Lung (tissue), 12 donors: ENCODE data around the gene MRPS2. TPM values are rescaled to one million over a fixed set of nuclear protein-coding genes. Genes with fewer than 3 reads are reported as not detected.

Source experiments
- ATAC-seq: fragments of 200-7000 bp; cut with Tn5 transposase; one replicate; pipeline ENCODE4 v1.9.1; 2020; ENCODE audit warnings: moderate number of reproducible peaks; ENCODE audit not compliant: insufficient read depth, low FRiP score
- DNase-seq, 3 donors: peaks; one replicate each; pipeline ENCODE4 v3.0.0-alpha.2; 2013 to 2017
- H3K27ac ChIP-seq, 2 donors: one replicate each; pipeline ENCODE4 v1.5.1; 2013; ENCODE audit warnings: mild to moderate bottlenecking in 2 of 2, moderate library complexity in 2 of 2, control low read depth in 1 of 2, inconsistent platforms in 1 of 2, low read depth in 1 of 2, low read length in 1 of 2
- H3K27me3 ChIP-seq, 3 donors: one replicate each; pipeline ENCODE4 v1.5.1; 2013; ENCODE audit warnings: low read length in 2 of 3; ENCODE audit not compliant: control insufficient read depth in 3 of 3, insufficient read depth in 3 of 3
- H3K36me3 ChIP-seq, 4 donors: one replicate each; pipeline ENCODE4 v1.5.1; 2013; ENCODE audit warnings: low read length in 4 of 4, mild to moderate bottlenecking in 1 of 4, moderate library complexity in 1 of 4; ENCODE audit not compliant: control insufficient read depth in 4 of 4, insufficient read depth in 4 of 4
- H3K4me1 ChIP-seq, 5 donors: one replicate each; pipeline ENCODE4 v1.5.1; 2013; ENCODE audit warnings: low read length in 5 of 5, mild to moderate bottlenecking in 2 of 5, moderate library complexity in 1 of 5; ENCODE audit not compliant: control insufficient read depth in 5 of 5, insufficient read depth in 5 of 5
- H3K4me3 ChIP-seq: one replicate; pipeline ENCODE4 v1.5.1; 2013; ENCODE audit warnings: mild to moderate bottlenecking, control low read depth, moderate library complexity
- H3K9ac ChIP-seq, 2 donors: one replicate each; pipeline ENCODE4 v1.5.1; 2013; ENCODE audit warnings: low read length in 2 of 2, control low read depth in 1 of 2; ENCODE audit not compliant: insufficient read depth in 1 of 2
- H3K9me3 ChIP-seq, 4 donors: one replicate each; pipeline ENCODE4 v1.5.1; 2013; ENCODE audit warnings: low read length in 3 of 4, mild to moderate bottlenecking in 1 of 4, moderate library complexity in 1 of 4; ENCODE audit not compliant: control insufficient read depth in 4 of 4, insufficient read depth in 3 of 4
- CTCF ChIP-seq: IDR thresholded peaks from 2 replicates; pipeline ENCODE4 v1.5.1; 2012; ENCODE audit warnings: mild to moderate bottlenecking; ENCODE audit errors: control extremely low read depth, extremely low read depth
- WGBS, 2 donors: extraction: QIAGEN DNeasy Blood & Tissue Kit; methylation state at CpG; one replicate each; pipeline ENCODE4 v1.1.7; 2013; 5-methylcytosine and 5-hydroxymethylcytosine counted together
- polyA plus RNA-seq, 2 donors: library from polyadenylated mRNA; stranded (reverse); fragments of 200-250 nt; gene quantifications; one replicate each; pipeline ENCODE4 v1.2.1, GENCODE V29; 2013
- total RNA-seq, 2 donors: library from RNA; depleted of rRNA in 1 of 2; stranded (reverse); fragments of >200 nt in 1 of 2; gene quantifications; one replicate each; pipeline ENCODE4 v1.2.1, GENCODE V29; 2014 to 2021
- donor health status: control.
- donor health status: control.
- donor health status: Bipolar disorder and iron deficiency.
- donor health status: healthy.
- donor health status: DM: yes; HTN: yes; CAD: no.

The MRPS2 gene
- total and polyA plus RNA-seq, 4 donors: 18.2 to 42.0 (median 31.8) TPM

GRCh38 chr9:135499326-135500070, 984 bp upstream of the MRPS2 start:
- Histone ChIP-seq H3K4me1 (peaks cover 3 to 21% (median 8%) of the 10 kb centered on the region in 5 donors), H3K4me3 (peak overlapping the region; percentile 90), H3K27me3 (no peaks in the 10 kb centered on the region), H3K36me3 (peaks cover 0 to 26% (median 11%) of the 10 kb centered on the region in 4 donors), H3K9ac (no peak overlapping the region), H3K27ac (peak overlapping the region; percentile 6 to 56), H3K9me3 (no peaks in the 10 kb centered on the region)
- TF ChIP-seq CTCF: no peak
- DNase-seq: peak; percentile 92 to 93 (median 92)
- peak; percentile 80 for ATAC-seq
- 0 to 1% methylated on average over 43 to 58 of the region's 58 CpGs for WGBS, 2 donors

GRCh38 chr9:135500071-135500524, 384 bp upstream of the MRPS2 start:
- Histone ChIP-seq H3K4me3 (peak overlapping the region; percentile 90), H3K27me3 (no peaks in the 10 kb centered on the region), H3K27ac (peak overlapping the region; percentile 22 to 56), H3K4me1 (peaks cover 3 to 21% (median 8%) of the 10 kb centered on the region in 5 donors), H3K9ac (no peak overlapping the region), H3K9me3 (no peaks in the 10 kb centered on the region), H3K36me3 (peaks cover 0 to 32% (median 11%) of the 10 kb centered on the region in 4 donors)
- ATAC-seq (peak; percentile 0), DNase-seq (no peak)
- TF ChIP-seq CTCF: no peak
- 0% methylated on average over 28 to 29 of the region's 29 CpGs for WGBS, 2 donors

- WGBS, 2 donors: 46 to 50% methylated on average over 36 to 38 of the region's 38 CpGs
- no peaks in the 10 kb centered on the region for H3K9me3 ChIP-seq
- ATAC-seq (no peak), DNase-seq (peak in 1 of 3 donors; percentile 7)
- no peaks in the 10 kb centered on the region for H3K27me3 ChIP-seq
- peak overlapping the region; percentile 5 to 68 for H3K27ac ChIP-seq
- H3K4me1 ChIP-seq: peaks cover 3 to 21% (median 8%) of the 10 kb centered on the region in 5 donors
- peak overlapping the region; percentile 39 to 62 for H3K9ac ChIP-seq
- peaks cover 0 to 32% (median 11%) of the 10 kb centered on the region in 4 donors for H3K36me3 ChIP-seq
- H3K4me3 ChIP-seq: peak overlapping the region; percentile 90
- TF ChIP-seq CTCF: no peak
Observed at GRCh38 chr9:135501261-135502167, 1.0 kb downstream of the MRPS2 start.
